HG03469 (cell line): ENCODE data around the gene KCNQ1.

Experiments
- ATAC-seq: cut with Tn5 transposase; IDR thresholded peaks from one replicate; pipeline ENCODE4 v1.9.1; 2021; ENCODE audit warnings: mild to moderate bottlenecking, moderate library complexity, moderate number of reproducible peaks; ENCODE audit not compliant: unreplicated experiment

The KCNQ1 gene

GRCh38 chr11:2808850-2809846, 364.3 kb downstream of the KCNQ1 start:
- no peak for ATAC-seq

- ATAC-seq, result no peak
Measured at GRCh38 chr11:2809854-2810253, 365.0 kb downstream of the KCNQ1 start.

GRCh38 chr11:2810411-2811205, 365.8 kb downstream of the KCNQ1 start:
- ATAC-seq, result no peak

GRCh38 chr11:2811206-2812091, 366.6 kb downstream of the KCNQ1 start:
- no peak for ATAC-seq

- ATAC-seq, result no peak
Measured at GRCh38 chr11:2812371-2812991, 367.7 kb downstream of the KCNQ1 start.

- no peak for ATAC-seq
Measured at GRCh38 chr11:2813141-2813908, 368.5 kb downstream of the KCNQ1 start.

- no peak for ATAC-seq
Measured at GRCh38 chr11:2813968-2814367, 369.2 kb downstream of the KCNQ1 start.

GRCh38 chr11:2814751-2815150, 369.9 kb downstream of the KCNQ1 start:
- no peak for ATAC-seq

- no peak for ATAC-seq
Measured at GRCh38 chr11:2815762-2816496, 371.1 kb downstream of the KCNQ1 start.

GRCh38 chr11:2816523-2816922, 371.7 kb downstream of the KCNQ1 start:
- ATAC-seq, result no peak

- no peak for ATAC-seq
Measured at GRCh38 chr11:2816941-2817421, 372.2 kb downstream of the KCNQ1 start.

GRCh38 chr11:2817431-2817830, 372.6 kb downstream of the KCNQ1 start:
- no peak for ATAC-seq

- no peak for ATAC-seq
Measured at GRCh38 chr11:2818021-2818420, 373.2 kb downstream of the KCNQ1 start.

- no peak for ATAC-seq
Measured at GRCh38 chr11:2818503-2818902, 373.7 kb downstream of the KCNQ1 start.

GRCh38 chr11:2819316-2819715, 374.5 kb downstream of the KCNQ1 start:
- ATAC-seq, result no peak

GRCh38 chr11:2820976-2821375, 376.2 kb downstream of the KCNQ1 start:
- no peak for ATAC-seq

GRCh38 chr11:2821891-2822290, 377.1 kb downstream of the KCNQ1 start:
- no peak for ATAC-seq

GRCh38 chr11:2824851-2825250, 380.0 kb downstream of the KCNQ1 start:
- ATAC-seq, result no peak
